Progenitor cell of endocrine pancreas (in vitro differentiated cells): ENCODE data around the gene KCNA1. TPM values are rescaled to one million over a fixed set of nuclear protein-coding genes. Genes with fewer than 3 reads are reported as not detected.

Source experiments
- DNase-seq: peaks from one replicate; pipeline ENCODE4 v3.0.0; 2021; ENCODE audit warnings: low spot score; ENCODE audit not compliant: unreplicated experiment
- H3K27ac Mint-ChIP-seq: 2 replicates; pipeline ENCODE4 v1.8.0; 2021; ENCODE audit warnings: mild to moderate bottlenecking, moderate library complexity, mixed read lengths
- H3K27me3 Mint-ChIP-seq: 2 replicates; pipeline ENCODE4 v1.8.0; 2021; ENCODE audit warnings: mixed read lengths
- H3K36me3 Mint-ChIP-seq: 2 replicates; pipeline ENCODE4 v1.8.0; 2022; ENCODE audit warnings: mixed read lengths; ENCODE audit not compliant: insufficient read depth
- H3K4me1 Mint-ChIP-seq: 2 replicates; pipeline ENCODE4 v1.8.0; 2021; ENCODE audit warnings: low read depth, mixed read lengths
- H3K4me3 Mint-ChIP-seq: 2 replicates; pipeline ENCODE4 v1.8.0; 2021; ENCODE audit warnings: low read depth, mild to moderate bottlenecking, moderate library complexity, mixed read lengths
- H3K9me3 Mint-ChIP-seq: 2 replicates; pipeline ENCODE4 v1.8.0; 2021; ENCODE audit warnings: low read depth, mixed read lengths
- total RNA-seq: library from RNA; stranded (reverse); gene quantifications from 2 replicates; pipeline ENCODE4 v1.2.1, GENCODE V29; 2021
- TF ChIP-seq, protein P1 (sequence below): fragments of 200-600 bp; sonication (generic); IDR thresholded peaks from one replicate; pipeline ENCODE4 v1.5.0; 2021; ENCODE audit warnings: antibody characterized with exemption, mild to moderate bottlenecking; ENCODE audit not compliant: unreplicated experiment

The KCNA1 gene
- total RNA-seq, 1 donor from 2014 or later, result not detected

DNA sequence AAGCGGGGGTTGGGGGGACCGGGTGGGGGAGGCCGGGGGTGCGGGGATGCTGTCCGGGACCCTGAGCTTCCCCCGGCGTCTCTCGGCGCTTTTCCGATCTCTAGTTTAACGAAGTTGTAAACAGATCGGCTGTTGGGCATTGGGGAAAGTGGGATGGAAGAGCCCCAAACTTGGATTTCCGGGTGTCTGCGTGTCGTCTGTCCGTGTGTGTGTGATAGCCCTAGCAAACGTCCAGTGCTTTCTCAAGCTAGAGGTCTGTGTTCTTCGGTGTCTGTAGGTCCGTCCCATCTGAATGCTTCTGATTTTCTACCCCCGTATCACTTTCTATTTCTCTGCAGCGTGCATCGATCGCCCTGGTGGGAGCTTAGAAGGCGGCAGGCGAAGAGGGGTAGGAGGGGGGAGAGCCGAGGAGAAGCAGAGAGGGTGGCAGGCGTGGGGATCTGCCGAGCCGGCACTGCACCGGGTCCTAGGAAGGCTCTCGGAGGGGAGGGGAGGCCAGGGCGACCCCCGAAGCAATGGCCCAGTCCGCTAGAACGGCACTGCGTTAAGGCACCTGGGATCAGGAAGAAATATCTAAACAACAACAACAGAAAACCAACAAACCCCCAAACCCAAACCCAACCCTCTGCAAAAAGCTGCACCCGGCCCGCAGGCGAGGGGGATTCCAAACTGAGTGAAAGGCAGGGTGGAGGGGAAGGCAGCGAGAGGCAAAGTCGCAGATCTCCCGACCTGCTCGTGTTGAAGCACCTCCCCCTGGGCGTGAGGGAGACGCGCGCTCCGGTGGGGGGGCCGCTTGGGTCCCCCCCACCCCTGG lies 1.0 kb downstream of the KCNA1 start:
- Mint-ChIP-seq H3K4me1 (peaks cover 12% of the 10 kb centered on the region), H3K4me3 (peak overlapping the region; percentile 69), H3K36me3 (peaks cover 3% of the 10 kb centered on the region), H3K27me3 (peaks cover 55% of the 10 kb centered on the region), H3K9me3 (peaks cover 4% of the 10 kb centered on the region), H3K27ac (peak overlapping the region; percentile 9)
- TF ChIP-seq, protein P1, sequence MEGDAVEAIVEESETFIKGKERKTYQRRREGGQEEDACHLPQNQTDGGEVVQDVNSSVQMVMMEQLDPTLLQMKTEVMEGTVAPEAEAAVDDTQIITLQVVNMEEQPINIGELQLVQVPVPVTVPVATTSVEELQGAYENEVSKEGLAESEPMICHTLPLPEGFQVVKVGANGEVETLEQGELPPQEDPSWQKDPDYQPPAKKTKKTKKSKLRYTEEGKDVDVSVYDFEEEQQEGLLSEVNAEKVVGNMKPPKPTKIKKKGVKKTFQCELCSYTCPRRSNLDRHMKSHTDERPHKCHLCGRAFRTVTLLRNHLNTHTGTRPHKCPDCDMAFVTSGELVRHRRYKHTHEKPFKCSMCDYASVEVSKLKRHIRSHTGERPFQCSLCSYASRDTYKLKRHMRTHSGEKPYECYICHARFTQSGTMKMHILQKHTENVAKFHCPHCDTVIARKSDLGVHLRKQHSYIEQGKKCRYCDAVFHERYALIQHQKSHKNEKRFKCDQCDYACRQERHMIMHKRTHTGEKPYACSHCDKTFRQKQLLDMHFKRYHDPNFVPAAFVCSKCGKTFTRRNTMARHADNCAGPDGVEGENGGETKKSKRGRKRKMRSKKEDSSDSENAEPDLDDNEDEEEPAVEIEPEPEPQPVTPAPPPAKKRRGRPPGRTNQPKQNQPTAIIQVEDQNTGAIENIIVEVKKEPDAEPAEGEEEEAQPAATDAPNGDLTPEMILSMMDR, result no peak
- peak; percentile 31 for DNase-seq

DNA sequence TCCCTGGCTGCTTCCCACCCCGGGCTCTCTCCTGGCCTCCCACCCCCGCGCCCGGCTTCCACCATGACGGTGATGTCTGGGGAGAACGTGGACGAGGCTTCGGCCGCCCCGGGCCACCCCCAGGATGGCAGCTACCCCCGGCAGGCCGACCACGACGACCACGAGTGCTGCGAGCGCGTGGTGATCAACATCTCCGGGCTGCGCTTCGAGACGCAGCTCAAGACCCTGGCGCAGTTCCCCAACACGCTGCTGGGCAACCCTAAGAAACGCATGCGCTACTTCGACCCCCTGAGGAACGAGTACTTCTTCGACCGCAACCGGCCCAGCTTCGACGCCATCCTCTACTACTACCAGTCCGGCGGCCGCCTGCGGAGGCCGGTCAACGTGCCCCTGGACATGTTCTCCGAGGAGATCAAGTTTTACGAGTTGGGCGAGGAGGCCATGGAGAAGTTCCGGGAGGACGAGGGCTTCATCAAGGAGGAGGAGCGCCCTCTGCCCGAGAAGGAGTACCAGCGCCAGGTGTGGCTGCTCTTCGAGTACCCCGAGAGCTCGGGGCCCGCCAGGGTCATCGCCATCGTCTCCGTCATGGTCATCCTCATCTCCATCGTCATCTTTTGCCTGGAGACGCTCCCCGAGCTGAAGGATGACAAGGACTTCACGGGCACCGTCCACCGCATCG lies 1.8 kb downstream of the KCNA1 start:
- Mint-ChIP-seq H3K27me3 (peaks cover 62% of the 10 kb centered on the region), H3K9me3 (peaks cover 4% of the 10 kb centered on the region), H3K4me1 (peaks cover 12% of the 10 kb centered on the region), H3K36me3 (peaks cover 3% of the 10 kb centered on the region), H3K27ac (no peak overlapping the region), H3K4me3 (no peak overlapping the region)
- TF ChIP-seq, protein P1, result no peak
- DNase-seq, result no peak

DNA sequence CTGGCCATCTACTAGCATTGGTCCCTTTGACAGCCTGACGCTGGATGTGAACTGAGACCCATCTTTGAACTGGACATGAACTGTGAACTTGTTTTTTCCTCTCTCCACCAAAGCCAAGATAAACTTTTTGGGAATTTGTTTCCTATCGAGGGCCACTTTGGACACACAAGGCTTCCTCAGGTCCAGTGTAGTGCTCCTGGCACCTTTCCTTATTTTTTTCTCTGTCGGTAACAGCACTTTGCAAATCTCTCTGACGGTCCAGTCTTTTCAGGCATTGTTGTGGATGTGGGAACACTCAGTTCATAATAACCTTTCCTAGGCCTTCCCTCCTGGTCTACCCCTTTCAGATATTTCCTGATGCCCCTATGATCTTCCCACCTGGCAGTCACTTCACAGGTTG lies 5.0 kb downstream of the KCNA1 start:
- Mint-ChIP-seq H3K36me3 (peaks cover 3% of the 10 kb centered on the region), H3K4me3 (no peak overlapping the region), H3K27me3 (peaks cover 93% of the 10 kb centered on the region), H3K27ac (no peak overlapping the region), H3K9me3 (peaks cover 4% of the 10 kb centered on the region), H3K4me1 (peaks cover 6% of the 10 kb centered on the region)
- TF ChIP-seq, protein P1, result no peak
- no peak for DNase-seq

DNA sequence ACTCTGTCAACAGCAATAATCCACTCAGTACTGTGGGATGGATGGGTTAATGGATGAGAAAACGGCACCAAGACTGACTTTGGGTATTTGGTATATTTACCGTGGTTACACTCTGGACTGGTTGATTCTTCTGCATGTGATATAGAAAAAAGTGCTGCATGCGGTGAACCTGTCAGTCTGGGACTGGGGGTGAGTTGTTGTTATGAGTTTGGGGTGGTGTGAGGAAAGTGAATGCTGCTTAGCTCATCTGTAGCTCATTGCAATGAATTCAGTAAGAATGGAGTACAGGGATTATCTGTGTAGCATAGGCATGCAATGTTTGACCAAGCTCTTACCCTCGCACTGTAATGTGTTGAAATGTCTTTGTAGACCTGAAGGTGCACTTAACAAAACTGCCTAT lies 6.0 kb downstream of the KCNA1 start:
- TF ChIP-seq, protein P1, result no peak
- DNase-seq, result no peak
- Mint-ChIP-seq H3K27ac (no peak overlapping the region), H3K9me3 (peaks cover 4% of the 10 kb centered on the region), H3K27me3 (peaks cover 90% of the 10 kb centered on the region), H3K36me3 (peaks cover 3% of the 10 kb centered on the region), H3K4me1 (no peaks in the 10 kb centered on the region), H3K4me3 (no peak overlapping the region)

DNA sequence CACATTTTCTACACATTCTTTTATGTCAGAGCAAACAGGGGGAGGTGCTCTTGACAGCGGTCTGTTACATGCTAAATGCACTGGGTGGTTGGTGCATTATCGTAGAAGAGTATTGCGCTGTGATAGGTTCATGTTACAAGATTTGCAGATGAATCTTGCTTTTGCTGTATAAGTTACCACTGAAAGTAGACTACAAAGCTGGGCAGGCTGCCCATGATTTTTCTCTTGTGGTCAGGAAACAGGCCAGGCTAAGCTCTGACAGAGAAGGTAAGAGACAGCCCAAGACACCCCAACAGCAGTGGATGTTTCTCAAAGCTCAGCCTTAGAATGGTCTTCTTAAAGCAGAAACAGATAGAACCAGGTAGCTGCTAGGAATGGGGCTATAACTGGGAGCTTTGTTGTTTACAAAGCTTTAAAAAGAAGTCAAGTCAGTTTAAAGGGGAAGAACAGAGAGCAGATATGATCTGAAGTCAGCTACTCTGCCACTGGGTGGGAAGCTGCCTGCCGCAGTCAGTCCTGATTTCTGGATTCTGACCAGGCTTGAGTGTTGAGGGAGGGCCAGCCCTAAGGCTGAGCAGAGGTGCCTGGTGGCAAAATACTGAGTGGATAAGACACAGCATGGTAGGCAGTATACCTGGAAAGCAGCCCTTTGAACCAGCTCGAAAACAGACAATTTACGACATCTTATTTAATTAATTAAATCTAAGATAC lies 9.4 kb downstream of the KCNA1 start:
- Mint-ChIP-seq H3K27me3 (peaks cover 85% of the 10 kb centered on the region), H3K27ac (no peak overlapping the region)

More for the DNA sequence above, 9.4 kb downstream of the KCNA1 start:
- TF ChIP-seq, protein P1, result no peak
- no peak for DNase-seq
- Mint-ChIP-seq H3K36me3 (no peaks in the 10 kb centered on the region), H3K4me3 (no peak overlapping the region), H3K9me3 (no peaks in the 10 kb centered on the region), H3K4me1 (no peaks in the 10 kb centered on the region)
